ENCODE measurements around the gene NOVA1.
A peak's percentile ranks its signal among the peaks of the same experiment; 100 is the strongest.
"Not testable (repeated sequence)": the region's sequence is repeated elsewhere in the genome, so short reads cannot be mapped to it uniquely, and the experiment has no call there.

Gene NOVA1, protein sequence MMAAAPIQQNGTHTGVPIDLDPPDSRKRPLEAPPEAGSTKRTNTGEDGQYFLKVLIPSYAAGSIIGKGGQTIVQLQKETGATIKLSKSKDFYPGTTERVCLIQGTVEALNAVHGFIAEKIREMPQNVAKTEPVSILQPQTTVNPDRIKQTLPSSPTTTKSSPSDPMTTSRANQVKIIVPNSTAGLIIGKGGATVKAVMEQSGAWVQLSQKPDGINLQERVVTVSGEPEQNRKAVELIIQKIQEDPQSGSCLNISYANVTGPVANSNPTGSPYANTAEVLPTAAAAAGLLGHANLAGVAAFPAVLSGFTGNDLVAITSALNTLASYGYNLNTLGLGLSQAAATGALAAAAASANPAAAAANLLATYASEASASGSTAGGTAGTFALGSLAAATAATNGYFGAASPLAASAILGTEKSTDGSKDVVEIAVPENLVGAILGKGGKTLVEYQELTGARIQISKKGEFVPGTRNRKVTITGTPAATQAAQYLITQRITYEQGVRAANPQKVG

DNA sequence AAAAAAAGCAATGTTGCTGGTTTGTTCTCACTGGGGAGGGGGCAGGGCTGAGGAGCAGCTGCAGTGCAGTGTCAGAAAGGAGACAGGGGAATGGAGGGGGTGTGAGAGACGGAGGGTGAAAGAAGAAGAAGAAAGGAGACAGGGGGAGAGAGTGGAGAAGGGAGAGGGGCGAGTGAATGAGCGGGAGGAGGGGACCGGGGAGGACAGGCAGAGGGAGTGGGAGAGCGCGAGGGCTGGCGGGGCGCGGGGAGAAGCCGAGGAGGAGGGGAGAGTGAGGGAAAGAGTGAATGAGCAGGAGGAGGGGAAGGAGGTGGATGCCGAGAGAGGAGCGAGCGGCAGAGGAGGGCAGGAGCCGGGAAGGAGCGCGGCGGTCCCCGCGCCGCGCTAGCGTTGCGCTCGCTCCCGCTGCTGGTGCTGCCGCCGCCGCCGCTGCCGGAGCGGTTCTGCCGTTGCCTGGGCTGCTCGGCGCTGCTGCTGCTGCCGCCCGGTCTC lies at the start of gene NOVA1:
NOVA1 (minus strand) TSS at position 445 of the 492 bp plus-strand sequence. CDS start 597 bp downstream, outside the sequence.
- peak; percentile 2 for DNase-seq

GRCh38 chr14:26645057-26645456 lies 47.2 kb upstream of the NOVA1 start:
- DNase-seq: not testable (repeated sequence)

GRCh38 chr14:26636561-26636960 lies 38.7 kb upstream of the NOVA1 start:
- DNase-seq: no peak

DNA sequence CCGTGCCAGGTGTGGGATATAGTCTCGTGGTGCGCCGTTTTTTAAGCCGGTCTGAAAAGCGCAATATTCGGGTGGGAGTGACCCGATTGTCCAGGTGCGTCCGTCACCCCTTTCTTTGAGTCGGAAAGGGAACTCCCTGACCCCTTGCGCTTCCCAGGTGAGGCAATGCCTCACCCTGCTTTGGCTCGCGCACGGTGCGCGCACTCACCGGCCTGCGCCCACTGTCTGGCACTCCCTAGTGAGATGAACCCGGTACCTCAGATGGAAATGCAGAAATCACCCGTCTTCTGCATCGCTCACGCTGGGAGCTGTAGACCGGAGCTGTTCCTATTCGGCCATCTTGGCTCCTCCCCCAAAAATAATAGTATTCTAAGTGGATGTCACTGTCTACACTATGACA lies 37.1 kb upstream of the NOVA1 start:
- not testable (repeated sequence) for DNase-seq

DNA sequence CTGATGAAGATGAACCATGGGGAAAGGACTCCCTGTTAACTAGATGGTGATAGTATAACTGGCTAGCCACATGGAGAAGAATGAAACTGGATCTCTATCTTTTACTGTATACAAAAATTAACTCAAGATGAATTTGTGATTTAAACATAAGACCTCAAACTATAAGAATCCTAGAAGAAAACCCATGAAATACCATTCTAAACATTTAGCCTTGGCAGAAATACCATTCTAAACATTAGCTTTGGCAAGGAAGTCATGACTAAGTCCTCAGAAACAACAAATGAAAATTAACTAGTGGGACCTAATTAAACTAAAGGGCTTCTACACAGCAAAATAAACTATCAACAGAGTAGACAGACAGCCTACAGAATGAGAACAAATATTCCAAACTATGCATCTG lies 28.4 kb upstream of the NOVA1 start:
- no peak for DNase-seq

- no peak for DNase-seq
Measured at GRCh38 chr14:26622611-26623010, 24.8 kb upstream of the NOVA1 start.

DNA sequence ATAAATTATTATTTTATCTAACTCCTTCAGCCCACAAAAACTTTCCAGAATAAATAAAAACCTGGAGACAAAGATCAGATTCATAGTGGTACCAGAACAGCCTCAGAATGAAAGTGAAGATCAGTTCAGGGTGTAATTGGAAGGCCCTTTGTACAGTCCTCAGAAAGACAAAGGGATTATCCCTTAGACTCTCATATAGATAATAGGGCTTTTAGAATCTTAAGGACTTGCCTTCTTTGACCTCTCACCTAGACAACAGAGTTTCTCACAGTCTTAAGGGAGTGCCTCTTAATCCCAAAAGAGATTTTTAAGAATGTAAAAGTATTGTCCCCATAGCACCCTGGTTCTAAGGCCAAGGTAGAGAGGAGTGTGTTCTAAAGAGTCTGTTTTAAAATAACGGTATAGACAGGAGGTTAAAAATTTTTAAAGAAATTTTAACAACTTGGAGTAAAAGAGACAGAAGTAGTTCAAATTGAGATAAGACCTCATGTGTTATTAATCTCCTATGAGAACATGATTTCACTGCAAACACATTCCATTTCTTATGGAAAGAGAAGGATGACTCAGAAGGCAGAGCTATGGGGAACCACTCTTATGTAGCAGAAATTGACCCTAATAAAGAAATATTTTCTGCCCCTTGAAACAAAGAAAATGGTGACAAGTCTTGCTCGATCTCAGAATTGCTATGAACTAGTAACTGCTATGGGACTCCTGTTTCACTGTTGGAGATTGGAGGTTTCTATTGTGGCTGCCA lies 24.2 kb upstream of the NOVA1 start:
- DNase-seq: no peak

- no peak for DNase-seq
Measured at GRCh38 chr14:26621364-26621763, 23.5 kb upstream of the NOVA1 start.

DNA sequence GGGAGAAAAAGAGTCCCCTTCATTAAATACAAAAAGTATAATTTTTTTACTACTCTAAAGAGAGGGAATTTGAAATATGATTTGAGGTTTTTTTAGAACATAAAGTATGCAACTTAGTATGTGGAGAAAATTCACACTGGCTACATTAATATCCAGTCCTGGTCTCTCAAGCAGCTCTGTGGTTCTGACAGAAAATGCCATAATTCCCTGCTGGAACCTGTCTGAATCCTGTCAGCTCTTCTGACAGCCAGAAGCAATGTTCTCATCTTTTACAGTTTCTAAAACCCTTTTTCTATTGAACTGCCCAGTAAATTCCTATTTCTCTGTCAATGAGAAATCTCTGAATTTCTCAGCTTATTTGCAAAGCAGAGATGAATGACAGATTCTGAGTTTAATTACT lies 13.4 kb upstream of the NOVA1 start:
- DNase-seq: no peak

DNA sequence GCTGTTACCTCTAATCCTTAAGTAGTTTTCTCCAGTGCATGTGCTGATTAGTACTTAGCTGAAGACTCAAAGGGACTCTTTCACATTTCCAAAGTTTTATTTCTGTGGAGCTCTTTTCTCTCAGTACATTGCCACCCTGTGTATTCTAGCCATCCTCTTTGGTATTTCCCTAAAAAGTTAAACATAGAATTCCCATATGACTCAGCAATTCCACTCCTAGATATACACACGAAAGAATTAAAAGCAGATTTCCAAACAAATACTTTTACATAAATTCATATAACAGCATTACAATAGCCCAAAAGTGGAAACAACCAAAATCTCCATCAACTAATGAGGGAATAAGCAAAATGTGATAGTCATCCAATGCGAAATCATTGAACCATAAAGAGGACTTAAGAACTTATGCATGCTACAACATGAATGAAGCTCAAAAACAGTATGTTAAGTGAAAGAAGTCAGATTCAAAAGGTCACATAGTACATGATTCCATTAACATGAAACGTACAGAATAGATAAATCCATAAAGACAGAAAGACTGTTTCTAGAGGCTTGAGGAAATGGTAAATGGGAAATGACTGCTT lies 9.0 kb upstream of the NOVA1 start:
- no peak for DNase-seq

- DNase-seq: no peak
Measured at GRCh38 chr14:26605602-26606001, 7.8 kb upstream of the NOVA1 start.

- DNase-seq: no peak
Measured at GRCh38 chr14:26602902-26603301, 5.1 kb upstream of the NOVA1 start.

GRCh38 chr14:26601856-26602255 lies 4.0 kb upstream of the NOVA1 start:
- DNase-seq: no peak

DNA sequence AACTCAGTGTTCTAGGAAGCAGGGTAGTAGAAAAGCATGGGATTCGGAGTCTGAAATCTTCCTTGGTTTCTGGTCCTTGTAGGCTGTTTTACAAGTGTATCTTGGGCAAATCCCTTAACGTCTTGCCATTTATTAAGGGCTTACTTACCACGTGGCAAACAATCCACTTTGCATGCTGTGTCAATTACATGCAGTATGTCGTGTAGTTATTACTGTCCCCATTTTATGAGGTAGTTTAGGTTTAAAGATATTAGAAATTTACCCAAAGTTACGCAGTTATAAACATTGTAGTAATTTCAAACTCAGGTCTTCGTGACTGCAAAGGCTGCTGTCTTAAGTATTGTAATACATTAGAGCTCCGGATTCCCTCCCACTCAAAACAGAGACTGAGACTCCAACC lies 1.5 kb upstream of the NOVA1 start:
- no peak for DNase-seq

DNA sequence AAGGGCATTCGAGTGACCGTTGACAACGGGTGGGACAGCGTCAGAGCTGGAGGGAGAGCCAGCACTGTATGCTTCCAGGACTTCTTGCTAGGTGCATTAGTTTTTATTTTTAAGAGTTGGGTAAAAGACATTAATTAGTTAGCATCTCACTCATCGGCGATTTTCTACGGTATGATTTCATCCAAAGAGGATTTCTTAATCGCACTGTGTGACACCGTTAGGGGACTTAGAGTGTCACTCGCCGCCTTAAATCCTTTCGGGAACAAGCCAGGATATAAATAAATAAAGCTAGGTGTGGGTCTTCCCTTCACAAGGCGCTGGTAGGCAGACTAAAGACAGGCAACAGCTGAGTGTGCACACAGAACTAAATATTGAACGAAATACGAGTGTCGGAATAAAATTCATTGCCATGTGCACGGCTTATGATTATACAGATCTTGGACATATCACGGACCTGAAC lies 869 bp upstream of the NOVA1 start:
- DNase-seq: no peak

DNA sequence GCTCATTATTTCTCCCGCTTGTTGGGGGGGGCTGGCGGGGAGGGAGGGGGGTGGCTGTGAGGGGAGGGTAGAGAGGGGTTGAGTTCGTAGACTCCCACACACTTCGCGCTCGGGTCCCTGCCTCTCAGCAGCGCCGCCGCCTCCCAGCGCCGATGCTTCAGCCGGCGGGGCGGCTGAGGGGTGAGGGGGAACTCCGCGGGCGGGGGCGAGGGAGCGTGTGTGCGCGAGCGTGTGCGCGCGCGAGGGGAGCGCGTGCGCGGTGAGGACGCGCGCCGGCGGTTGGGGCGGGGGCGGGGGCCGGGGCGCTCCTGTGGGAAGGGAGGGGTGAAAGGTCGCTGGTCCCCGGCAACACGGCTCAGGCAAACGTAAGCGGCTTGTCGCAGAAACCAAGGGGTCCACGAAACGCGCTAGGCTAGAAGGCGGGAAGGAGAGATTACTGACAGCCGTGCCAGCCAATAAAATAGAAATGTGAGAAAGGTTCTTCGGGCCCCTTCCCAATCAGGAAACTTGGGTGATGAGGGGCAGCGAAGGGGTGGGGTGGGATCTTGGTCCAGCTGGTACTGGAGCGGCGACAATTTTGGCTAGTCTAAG lies 343 bp upstream of the NOVA1 start:
- DNase-seq: peak; percentile 7

- DNase-seq: no peak
Measured at GRCh38 chr14:26597071-26597588, 703 bp downstream of the NOVA1 start.

GRCh38 chr14:26596543-26597061 lies 1.2 kb downstream of the NOVA1 start:
- no peak for DNase-seq

DNA sequence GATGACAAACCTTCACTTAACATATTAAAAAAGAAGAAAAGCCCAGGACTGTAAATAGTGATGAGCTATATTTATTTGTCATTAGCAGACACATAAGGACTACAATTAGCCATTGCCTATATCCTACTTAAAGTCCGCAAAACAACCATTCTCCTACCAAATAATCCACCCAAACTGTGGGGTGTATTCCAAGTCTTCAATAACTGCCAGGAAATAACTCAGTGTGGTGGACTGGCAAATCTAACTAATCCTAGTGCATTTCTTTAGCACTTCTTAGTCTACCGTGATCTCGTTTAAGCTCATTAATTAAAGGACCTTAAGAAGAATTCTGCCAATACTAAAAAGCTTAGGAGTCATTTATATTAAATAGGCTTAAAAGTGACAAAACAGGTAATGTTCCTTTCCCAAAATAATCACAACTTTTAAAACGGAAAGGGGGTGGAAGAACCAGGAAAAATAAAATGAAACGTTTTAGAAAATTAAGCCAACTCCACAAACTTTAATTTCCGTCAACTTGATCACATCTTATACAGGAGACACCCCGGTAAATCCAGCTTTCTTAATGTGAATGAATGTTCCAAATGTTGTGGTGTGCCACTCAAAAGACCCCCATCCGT lies 1.8 kb downstream of the NOVA1 start:
- no peak for DNase-seq

GRCh38 chr14:26594756-26595545 lies 2.9 kb downstream of the NOVA1 start:
- no peak for DNase-seq

- DNase-seq: no peak
Measured at GRCh38 chr14:26594148-26594547, 3.7 kb downstream of the NOVA1 start.

Measured in activated CD4-positive, alpha-beta T cell treated with anti-CD3 and anti-CD28 coated beads, Interleukin-2, Interleukin-6, amounts not matched to agents 100 ng/mL and 50 ng/mL, durations not matched to agents 16 hours and 8 hours (primary cell).